Upper lobe of left lung (tissue), 6 donors: ENCODE measurements around the gene UBE2N. TPM values are rescaled to one million over a fixed set of nuclear protein-coding genes. Genes with fewer than 3 reads are reported as not detected.
"Not testable (repeated sequence)": the region's sequence is repeated elsewhere in the genome, so short reads cannot be mapped to it uniquely, and the experiment has no call there.

Experiments used
- ATAC-seq, 2 donors: fragments of 200-7000 bp; cut with Tn5 transposase; one replicate each; pipeline ENCODE4 v1.9.1; 2022; ENCODE audit warnings: mild to moderate bottlenecking in 2 of 2, moderate library complexity in 2 of 2; ENCODE audit not compliant: low FRiP score in 2 of 2
- DNase-seq, 2 donors: peaks; one replicate each; pipeline ENCODE4 v3.0.0-alpha.2; 2019 to 2020
- H3K27ac ChIP-seq, 4 donors: fragments of 200-600 bp; sonication (generic); one replicate each; pipeline ENCODE4 v1.5.1; 2016 to 2019
- H3K27me3 ChIP-seq, 4 donors: fragments of 200-600 bp; sonication (generic); one replicate each; pipeline ENCODE4 v1.5.1; 2017 to 2019
- H3K36me3 ChIP-seq, 4 donors: fragments of 200-600 bp; sonication (generic); one replicate each; pipeline ENCODE4 v1.5.1; 2016 to 2019
- H3K4me1 ChIP-seq, 4 donors: fragments of 200-600 bp; sonication (generic); one replicate each; pipeline ENCODE4 v1.5.1; 2018 to 2019
- H3K4me3 ChIP-seq, 4 donors: fragments of 200-600 bp; sonication (generic); one replicate each; pipeline ENCODE4 v1.5.1; 2017 to 2019; ENCODE audit warnings: mild to moderate bottlenecking in 2 of 4, moderate library complexity in 1 of 4
- H3K9me3 ChIP-seq, 4 donors: fragments of 200-600 bp; sonication (generic); one replicate each; pipeline ENCODE4 v1.5.1; 2018 to 2019
- CTCF ChIP-seq, 6 experiments: fragments of 450-650 bp in 4 of 6; fragments of 200-600 bp in 2 of 6; sonication (generic) in 2 of 6; IDR thresholded peaks; one replicate each; pipeline ENCODE4 v1.5.1; 2016 to 2019; ENCODE audit warnings: antibody characterized with exemption in 6 of 6
- EP300 ChIP-seq, 4 donors: sonication (generic); formaldehyde crosslinking; IDR thresholded peaks; one replicate each; pipeline ENCODE4 v1.5.1; 2017; ENCODE audit warnings: antibody characterized with exemption in 4 of 4, control low read depth in 2 of 4
- POLR2A ChIP-seq, 4 donors: fragments of 450-650 bp; IDR thresholded peaks; one replicate each; pipeline ENCODE4 v1.5.1; 2016 to 2017; ENCODE audit warnings: antibody characterized with exemption in 4 of 4, mild to moderate bottlenecking in 2 of 4
- POLR2AphosphoS5 ChIP-seq, 2 donors: sonication (generic); formaldehyde crosslinking; IDR thresholded peaks; one replicate each; pipeline ENCODE4 v1.5.1; 2017; ENCODE audit warnings: antibody characterized with exemption in 2 of 2
- WGBS, 2 donors: methylation state at CpG; one replicate each; pipeline ENCODE4 v1.1.5; 2017 to 2018; 5-methylcytosine and 5-hydroxymethylcytosine counted together
- total RNA-seq, 6 donors: library from RNA; depleted of rRNA in 4 of 6; stranded (reverse); fragments of >200 nt in 4 of 6; gene quantifications; one replicate each; pipeline versions ENCODE4 v1.1.0 to v1.2.1, GENCODE V29; 2016 to 2021
- donor health status: DM: no; HTN: no; CAD: no; lungs with moderate emphysema.
- donor health status: DM: no; HTN: yes; CAD: no; lungs with severe emphysema.

Gene UBE2N
- total RNA-seq, 6 donors from 2014 or later: 10.0 to 78.1 (median 46.3) TPM

GRCh38 chr12:93419388-93420034, 22.2 kb downstream of the UBE2N start:
- WGBS, 2 donors: 39 to 57% methylated on average over 1 of the region's 1 CpG
- no peaks in the 10 kb centered on the region for H3K9me3 ChIP-seq
- H3K4me1 ChIP-seq: peaks cover 33 to 39% (median 34%) of the 10 kb centered on the region in 4 donors
- TF ChIP-seq POLR2A (IDR thresholded peaks at IDR 0.05) (no peak), EP300 (IDR thresholded peaks at IDR 0.05) (no peak), CTCF (IDR thresholded peaks at IDR 0.05) (peak; percentile 38 to 70 (median 60))
- DNase-seq: no peak
- peak; percentile 81 for ATAC-seq
- no peaks in the 10 kb centered on the region for H3K27me3 ChIP-seq
- H3K27ac ChIP-seq: no peak overlapping the region
- no peak overlapping the region for H3K4me3 ChIP-seq
- no peaks in the 10 kb centered on the region for H3K36me3 ChIP-seq

- DNase-seq: no peak
- Histone ChIP-seq H3K4me1 (peaks cover 23 to 40% (median 36%) of the 10 kb centered on the region in 4 donors), H3K9me3 (no peaks in the 10 kb centered on the region), H3K27ac (no peak overlapping the region), H3K27me3 (no peaks in the 10 kb centered on the region), H3K4me3 (no peak overlapping the region), H3K36me3 (no peaks in the 10 kb centered on the region)
- WGBS, 2 donors: 95 to 98% methylated on average over 4 of the region's 4 CpGs
- TF ChIP-seq CTCF (IDR thresholded peaks at IDR 0.05): no peak
- TF ChIP-seq POLR2AphosphoS5 (IDR thresholded peaks at IDR 0.05): no peak
- TF ChIP-seq POLR2A (IDR thresholded peaks at IDR 0.05): no peak
- no peak for TF ChIP-seq EP300 (IDR thresholded peaks at IDR 0.05)
- ATAC-seq: no peak
Observed at GRCh38 chr12:93417967-93418480, 23.7 kb downstream of the UBE2N start.

DNA sequence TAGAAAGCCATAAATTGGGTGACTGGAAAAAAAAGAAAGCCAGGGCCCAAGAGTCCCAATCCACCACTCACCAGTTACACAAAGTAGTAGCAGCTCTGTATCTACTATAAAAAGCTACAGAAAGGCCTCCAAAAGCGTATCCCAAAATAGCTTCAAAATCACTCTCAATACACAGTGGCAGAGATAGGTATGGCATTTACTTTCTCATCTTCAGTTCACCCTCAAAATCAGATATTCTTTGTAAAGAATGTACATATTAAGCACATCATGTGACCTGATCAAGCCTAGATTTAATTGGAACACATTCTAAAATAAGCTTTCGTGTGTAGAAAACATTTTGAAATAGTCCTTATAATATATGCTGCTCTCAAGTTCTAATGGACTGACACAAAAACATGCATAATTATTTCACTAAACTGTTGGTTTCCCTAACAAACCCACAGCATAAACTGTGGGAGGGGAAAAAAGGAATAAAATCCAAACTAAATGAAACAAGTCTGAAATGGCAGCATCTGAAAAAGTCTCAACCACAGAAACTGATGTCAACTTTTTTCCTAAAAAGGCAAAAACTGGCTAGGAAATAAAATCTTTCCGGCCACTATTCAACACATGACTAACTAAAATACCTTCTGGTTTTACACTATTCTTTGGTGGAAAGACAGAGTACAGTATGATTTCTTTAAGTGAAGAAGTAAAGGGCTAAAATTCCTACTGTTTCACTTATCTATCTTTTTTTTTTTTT, 25.9 kb downstream of the UBE2N start:
- Histone ChIP-seq H3K27me3 (no peaks in the 10 kb centered on the region), H3K4me1 (peaks cover 30 to 40% (median 33%) of the 10 kb centered on the region in 4 donors), H3K9me3 (no peaks in the 10 kb centered on the region), H3K27ac (no peak overlapping the region), H3K4me3 (no peak overlapping the region), H3K36me3 (peaks cover 0 to under 1% (median 0%) of the 10 kb centered on the region in 4 donors)
- ATAC-seq (peak in 1 of 2 donors; percentile 19), DNase-seq (no peak)
- no peak for TF ChIP-seq CTCF (IDR thresholded peaks at IDR 0.05)
- TF ChIP-seq POLR2AphosphoS5 (IDR thresholded peaks at IDR 0.05): no peak
- TF ChIP-seq POLR2A (IDR thresholded peaks at IDR 0.05): no peak
- TF ChIP-seq EP300 (IDR thresholded peaks at IDR 0.05): no peak
- WGBS, 2 donors: 67 to 68% methylated on average over 3 of the region's 3 CpGs

GRCh38 chr12:93413064-93413463, 28.7 kb downstream of the UBE2N start:
- H3K27me3 ChIP-seq: no peaks in the 10 kb centered on the region
- peaks cover 0 to 17% (median 2%) of the 10 kb centered on the region in 4 donors for H3K36me3 ChIP-seq
- H3K9me3 ChIP-seq: no peaks in the 10 kb centered on the region
- ATAC-seq (no peak), DNase-seq (no peak)
- 43 to 46% methylated on average over 3 of the region's 3 CpGs for WGBS, 2 donors
- H3K4me1 ChIP-seq: peaks cover 25 to 34% (median 27%) of the 10 kb centered on the region in 4 donors
- H3K27ac ChIP-seq: peak overlapping the region in 2 of 4 donors; percentile 31 to 32
- no peak overlapping the region for H3K4me3 ChIP-seq
- TF ChIP-seq CTCF (IDR thresholded peaks at IDR 0.05) (no peak), EP300 (IDR thresholded peaks at IDR 0.05) (no peak), POLR2A (IDR thresholded peaks at IDR 0.05) (no peak)

DNA sequence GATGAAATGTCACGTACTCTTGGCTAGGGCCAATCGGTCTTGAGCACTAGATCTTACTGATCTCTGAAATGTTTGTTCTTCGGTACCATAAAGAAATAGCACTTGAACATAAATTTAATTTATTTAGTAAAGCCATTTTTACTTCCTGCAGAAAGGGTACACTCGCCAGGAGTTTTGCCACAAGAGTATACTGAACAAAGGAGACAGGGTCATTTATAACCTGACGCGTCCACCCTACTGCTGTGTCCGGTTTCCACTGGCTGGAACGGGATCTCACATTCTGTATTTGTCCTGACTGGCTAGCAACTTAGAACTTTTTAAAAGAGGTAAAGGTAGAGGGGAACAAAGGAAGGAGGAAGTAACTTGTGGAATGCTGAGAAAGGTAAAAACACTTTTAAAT, 29.4 kb downstream of the UBE2N start:
- peaks cover 25 to 34% (median 27%) of the 10 kb centered on the region in 4 donors for H3K4me1 ChIP-seq
- 73 to 75% methylated on average over 8 of the region's 8 CpGs for WGBS, 2 donors
- DNase-seq, ATAC-seq, H3K27me3 ChIP-seq, H3K4me3 ChIP-seq, H3K9me3 ChIP-seq: not testable (repeated sequence)
- H3K36me3 ChIP-seq: peaks cover 0 to 21% (median 2%) of the 10 kb centered on the region in 4 donors
- peak overlapping the region in 2 of 4 donors; percentile 24 to 31 for H3K27ac ChIP-seq

DNA sequence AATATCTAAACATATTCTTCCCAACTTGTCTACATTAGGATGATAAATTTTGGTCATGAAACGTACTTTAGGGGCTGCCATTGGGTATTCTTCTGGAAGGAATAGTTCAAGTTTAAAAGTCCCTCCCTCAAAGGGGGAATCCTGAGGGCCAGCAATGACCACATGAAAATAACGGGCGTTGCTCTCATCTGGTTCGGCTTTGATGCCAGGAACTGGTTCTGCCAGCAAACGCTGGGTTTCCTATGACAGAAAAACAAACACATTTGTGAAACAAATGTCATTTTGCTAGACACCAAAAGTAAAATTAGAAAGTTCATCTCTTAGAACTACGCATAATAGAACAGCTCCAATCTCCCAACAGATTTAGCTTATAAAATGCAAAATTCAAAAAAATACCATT, 30.7 kb downstream of the UBE2N start:
- Histone ChIP-seq H3K4me1 (peaks cover 20 to 33% (median 27%) of the 10 kb centered on the region in 4 donors), H3K27ac (peak overlapping the region in 2 of 4 donors; percentile 24), H3K36me3 (peaks cover 0 to 27% (median 2%) of the 10 kb centered on the region in 4 donors)
- ATAC-seq: peak in 1 of 2 donors; percentile 34
- not testable (repeated sequence) for H3K9me3 ChIP-seq, H3K27me3 ChIP-seq, DNase-seq, H3K4me3 ChIP-seq
- WGBS, 2 donors: 44 to 53% methylated on average over 6 of the region's 6 CpGs

GRCh38 chr12:93409343-93410187, 32.2 kb downstream of the UBE2N start:
- Histone ChIP-seq H3K4me1 (peaks cover 15 to 23% (median 19%) of the 10 kb centered on the region in 4 donors), H3K36me3 (peaks cover 0 to 27% (median 2%) of the 10 kb centered on the region in 4 donors)
- H3K27ac ChIP-seq, DNase-seq, H3K27me3 ChIP-seq, H3K4me3 ChIP-seq, H3K9me3 ChIP-seq, ATAC-seq: not testable (repeated sequence)
- WGBS, 2 donors: 58 to 59% methylated on average over 4 of the region's 4 CpGs
